Gastrocnemius medialis (tissue), 4 donors: Measurements from ENCODE around the gene NKD1. TPM values are rescaled to one million over a fixed set of nuclear protein-coding genes. Genes with fewer than 3 reads are reported as not detected.

Experiments
- ATAC-seq, 2 donors: fragments of 150-250 bp; one replicate each; pipeline ENCODE4 v1.9.1; 2016
- DNase-seq, 2 donors: peaks; one replicate each; pipeline ENCODE4 v3.0.0-alpha.2; 2019
- H3K27ac ChIP-seq, 4 donors: fragments of 200-600 bp; sonication (generic); 1 replicate in 1 of 4; 2 replicates in 3 of 4; pipeline ENCODE4 v1.5.1; 2016 to 2018; ENCODE audit warnings: mild to moderate bottlenecking in 2 of 4, moderate library complexity in 1 of 4
- H3K27me3 ChIP-seq, 3 donors: fragments of 200-600 bp; sonication (generic) in 2 of 3; 1 replicate in 1 of 3; 2 replicates in 2 of 3; pipeline versions ENCODE4 v1.5.1 to v1.6.0; 2016 to 2019; ENCODE audit warnings: mild to moderate bottlenecking in 1 of 3, moderate library complexity in 1 of 3
- H3K36me3 ChIP-seq, 2 donors: fragments of 200-600 bp; sonication (generic) in 1 of 2; one replicate each; pipeline ENCODE4 v1.5.1; 2017 to 2018
- H3K4me1 ChIP-seq, 2 donors: fragments of 200-600 bp; sonication (generic) in 1 of 2; one replicate each; pipeline ENCODE4 v1.5.1; 2016 to 2017; ENCODE audit warnings: mild to moderate bottlenecking in 2 of 2
- H3K4me3 ChIP-seq, 4 donors: fragments of 200-600 bp; sonication (generic) in 3 of 4; 1 replicate in 1 of 4; 2 replicates in 3 of 4; pipeline ENCODE4 v1.5.1; 2016 to 2019; ENCODE audit warnings: mild to moderate bottlenecking in 2 of 4
- H3K9me3 ChIP-seq, 3 donors: fragments of 200-600 bp; sonication (generic) in 2 of 3; 1 replicate in 1 of 3; 2 replicates in 2 of 3; pipeline ENCODE4 v1.5.1; 2016 to 2019
- POLR2A ChIP-seq, 2 donors: fragments of 450-650 bp; IDR thresholded peaks; one replicate each; pipeline ENCODE4 v1.6.1; 2017; ENCODE audit warnings: antibody characterized with exemption in 2 of 2, mild to moderate bottlenecking in 2 of 2, moderate library complexity in 2 of 2
- in situ Hi-C, 4 donors: fragments of 200-750 bp; cut with MboI; loops; one replicate each; pipeline versions ENCODE4 v1.15.0 to v1.8.0; 2017; ENCODE audit warnings: low sequenced_read_pairs in 4 of 4
- intact Hi-C: fragments of 100-400 bp; cut with DNase I; formaldehyde crosslinking; loops from one replicate; pipeline ENCODE4 v1.15.1; 2023; ENCODE audit warnings: low total_unique reads
- total RNA-seq, 4 donors: library from RNA; depleted of rRNA; stranded (reverse); fragments of >200 nt; gene quantifications; one replicate each; pipeline versions ENCODE4 v1.1.0 to v1.2.3, GENCODE V29; 2016
- TF ChIP-seq, protein P1 (sequence below), 5 experiments: fragments of 450-650 bp in 3 of 5; fragments of 200-600 bp in 2 of 5; sonication (generic) in 2 of 5; IDR thresholded peaks in 4 of 5; conservative IDR thresholded peaks in 1 of 5; 1 replicate in 4 of 5; 2 replicates in 1 of 5; pipeline ENCODE4 v1.5.1; 2016 to 2019; ENCODE audit warnings: antibody characterized with exemption in 5 of 5, mild to moderate bottlenecking in 3 of 5, moderate library complexity in 3 of 5

The NKD1 gene
- total RNA-seq, 4 donors from 2014 or later, result 0.10 to 0.75 (median 0.19) TPM

DNA sequence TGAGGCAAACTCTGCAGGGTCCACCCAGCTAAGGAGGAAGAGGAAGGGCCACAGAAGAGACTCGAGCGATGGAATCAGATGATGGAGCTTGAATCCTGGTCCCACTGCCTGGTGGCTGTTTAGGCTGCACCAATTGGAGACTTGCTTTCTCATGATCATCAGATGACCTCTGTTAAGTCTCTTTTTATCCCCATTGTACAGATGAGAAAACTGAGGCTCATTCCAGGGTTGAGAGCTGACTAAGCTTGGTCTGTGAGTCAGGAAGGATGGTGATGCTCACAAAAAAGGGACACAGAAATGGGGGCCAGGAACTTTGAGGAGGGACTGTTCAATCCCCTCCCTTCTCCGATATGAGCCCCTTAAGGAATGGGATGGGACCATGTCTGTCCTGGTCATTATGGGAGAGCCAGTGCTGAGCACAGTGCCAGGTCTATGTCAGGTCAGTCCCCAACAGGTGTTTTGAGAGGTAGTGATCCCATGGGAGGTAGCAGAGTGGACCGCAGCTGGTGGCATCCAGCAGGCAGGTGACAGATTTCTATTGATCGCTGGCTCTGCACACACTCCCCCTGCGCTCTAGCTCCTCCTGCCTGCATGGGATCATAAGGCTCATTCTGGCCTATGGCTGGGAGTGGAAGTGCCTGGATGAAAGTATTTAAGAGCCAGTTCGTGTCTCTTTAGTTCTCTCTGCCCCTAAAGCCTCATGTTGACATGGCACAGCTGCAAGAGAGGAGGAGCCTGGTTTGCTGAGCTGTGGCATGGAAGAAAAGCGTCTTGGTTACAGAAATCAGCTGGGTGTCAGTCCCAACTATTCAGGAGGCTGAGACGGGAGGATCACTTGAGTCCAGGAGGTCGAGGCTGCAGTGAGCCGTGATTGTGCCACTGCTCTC, 105.7 kb downstream of the NKD1 start:
- in situ Hi-C loops, result loop anchor here in 2 of 4 donors (25.0 kb wide), 1 partner anchor 442 kb away; no protein-coding TSS in a partner anchor
- intact Hi-C loops, result no loop called here
- no peak for ATAC-seq
- no peaks in the 10 kb centered on the region for H3K36me3 ChIP-seq
- H3K4me3 ChIP-seq, result no peak overlapping the region
- no peaks in the 10 kb centered on the region for H3K4me1 ChIP-seq
- no peak for TF ChIP-seq POLR2A (IDR thresholded peaks at IDR 0.05)
- TF ChIP-seq, protein P1, sequence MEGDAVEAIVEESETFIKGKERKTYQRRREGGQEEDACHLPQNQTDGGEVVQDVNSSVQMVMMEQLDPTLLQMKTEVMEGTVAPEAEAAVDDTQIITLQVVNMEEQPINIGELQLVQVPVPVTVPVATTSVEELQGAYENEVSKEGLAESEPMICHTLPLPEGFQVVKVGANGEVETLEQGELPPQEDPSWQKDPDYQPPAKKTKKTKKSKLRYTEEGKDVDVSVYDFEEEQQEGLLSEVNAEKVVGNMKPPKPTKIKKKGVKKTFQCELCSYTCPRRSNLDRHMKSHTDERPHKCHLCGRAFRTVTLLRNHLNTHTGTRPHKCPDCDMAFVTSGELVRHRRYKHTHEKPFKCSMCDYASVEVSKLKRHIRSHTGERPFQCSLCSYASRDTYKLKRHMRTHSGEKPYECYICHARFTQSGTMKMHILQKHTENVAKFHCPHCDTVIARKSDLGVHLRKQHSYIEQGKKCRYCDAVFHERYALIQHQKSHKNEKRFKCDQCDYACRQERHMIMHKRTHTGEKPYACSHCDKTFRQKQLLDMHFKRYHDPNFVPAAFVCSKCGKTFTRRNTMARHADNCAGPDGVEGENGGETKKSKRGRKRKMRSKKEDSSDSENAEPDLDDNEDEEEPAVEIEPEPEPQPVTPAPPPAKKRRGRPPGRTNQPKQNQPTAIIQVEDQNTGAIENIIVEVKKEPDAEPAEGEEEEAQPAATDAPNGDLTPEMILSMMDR (IDR thresholded peaks at IDR 0.05 in 4 of 5, conservative IDR thresholded peaks at IDR 0.05 in 1 of 5), result no peak
- H3K9me3 ChIP-seq, result no peaks in the 10 kb centered on the region
- no peak overlapping the region for H3K27ac ChIP-seq
- no peak for DNase-seq
- no peaks in the 10 kb centered on the region for H3K27me3 ChIP-seq

- Histone ChIP-seq H3K9me3 (no peaks in the 10 kb centered on the region), H3K27me3 (no peaks in the 10 kb centered on the region), H3K4me3 (no peak overlapping the region), H3K27ac (no peak overlapping the region), H3K4me1 (no peaks in the 10 kb centered on the region), H3K36me3 (no peaks in the 10 kb centered on the region)
- ATAC-seq (no peak), DNase-seq (no peak)
- intact Hi-C loops, result no loop called here
- in situ Hi-C loops, result loop anchor here in 2 of 4 donors (25.0 kb wide), 1 partner anchor 443 kb away; no protein-coding TSS in a partner anchor
- no peak for TF ChIP-seq POLR2A (IDR thresholded peaks at IDR 0.05)
- TF ChIP-seq, protein P1 (IDR thresholded peaks at IDR 0.05 in 4 of 5, conservative IDR thresholded peaks at IDR 0.05 in 1 of 5), result no peak
Measured at GRCh38 chr16:50655558-50656055, 107.4 kb downstream of the NKD1 start.

DNA sequence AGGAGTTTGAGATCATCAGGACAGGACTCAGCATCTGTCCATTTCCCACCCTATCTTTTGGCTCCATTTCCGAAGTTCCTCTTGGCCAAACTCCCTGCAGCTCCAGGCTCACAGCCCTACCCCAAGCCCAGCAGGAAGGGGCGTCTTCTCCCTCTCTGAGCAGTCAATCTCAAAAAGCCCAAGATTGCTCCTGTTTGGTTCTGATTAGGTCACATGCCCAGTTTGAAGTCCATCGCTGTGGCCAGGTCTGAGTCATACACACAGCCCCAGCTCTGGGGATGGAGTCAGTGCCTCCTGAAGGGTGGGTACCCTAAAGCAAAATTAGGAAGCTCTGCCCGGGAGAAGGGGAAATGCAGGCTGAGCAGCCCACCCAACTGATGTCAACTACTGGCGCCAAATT, 109.0 kb downstream of the NKD1 start:
- Histone ChIP-seq H3K4me3 (no peak overlapping the region), H3K4me1 (no peaks in the 10 kb centered on the region), H3K9me3 (no peaks in the 10 kb centered on the region), H3K36me3 (no peaks in the 10 kb centered on the region), H3K27me3 (no peaks in the 10 kb centered on the region), H3K27ac (no peak overlapping the region)
- ATAC-seq (no peak), DNase-seq (no peak)
- intact Hi-C loops, result no loop called here
- no peak for TF ChIP-seq POLR2A (IDR thresholded peaks at IDR 0.05)
- TF ChIP-seq, protein P1 (IDR thresholded peaks at IDR 0.05 in 4 of 5, conservative IDR thresholded peaks at IDR 0.05 in 1 of 5), result no peak
- in situ Hi-C loops, result loop anchor here in 2 of 4 donors (25.0 kb wide), 1 partner anchor 445 kb away; no protein-coding TSS in a partner anchor

DNA sequence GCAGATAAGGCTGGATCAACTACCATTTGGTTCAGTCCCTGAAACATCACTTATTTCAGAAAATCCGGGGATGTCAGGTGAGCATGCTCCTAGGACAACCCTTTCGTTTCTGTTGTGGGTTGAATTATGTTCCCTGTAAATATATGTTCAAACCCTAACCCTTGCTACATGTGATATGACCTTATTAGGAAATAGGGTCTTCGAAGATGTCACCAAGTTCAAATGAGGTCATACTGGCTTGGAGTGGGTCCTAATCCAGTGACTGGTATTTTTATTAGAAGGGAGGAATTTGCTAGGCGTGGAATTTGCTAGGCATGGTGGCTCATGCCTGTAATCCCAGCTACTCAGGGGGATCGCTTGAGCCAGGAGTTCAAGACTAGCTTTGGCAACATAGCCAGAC, 111.6 kb downstream of the NKD1 start:
- Histone ChIP-seq H3K36me3 (no peaks in the 10 kb centered on the region), H3K4me3 (no peak overlapping the region), H3K4me1 (no peaks in the 10 kb centered on the region), H3K27ac (no peak overlapping the region), H3K27me3 (no peaks in the 10 kb centered on the region), H3K9me3 (no peaks in the 10 kb centered on the region)
- in situ Hi-C loops, result loop anchor here (10.0 to 25.0 kb wide), 7 partner anchors 145 to 635 kb away; partner anchors contain the start of genes BRD7 (in 1 of the 4) and CNEP1R1 (in 1 of the 4)
- ATAC-seq (no peak), DNase-seq (no peak)
- intact Hi-C loops, result no loop called here
- no peak for TF ChIP-seq POLR2A (IDR thresholded peaks at IDR 0.05)
- TF ChIP-seq, protein P1 (IDR thresholded peaks at IDR 0.05 in 4 of 5, conservative IDR thresholded peaks at IDR 0.05 in 1 of 5), result no peak
